Neural cell (in vitro differentiated cells): ENCODE measurements around the gene NUDT3.

Source experiments
- EP300 ChIP-seq: fragments of 450-650 bp; conservative IDR thresholded peaks from 2 replicates; pipeline ENCODE4 v1.6.1; 2014; ENCODE audit warnings: antibody characterized with exemption, mild to moderate bottlenecking, moderate library complexity; ENCODE audit not compliant: poor library complexity, severe bottlenecking
- EZH2 ChIP-seq: fragments of 200-600, 300-800 bp; shearing (Covaris generic), sonication (generic); IDR thresholded peaks from 2 replicates; pipeline ENCODE4 v1.6.1; 2014; ENCODE audit warnings: antibody characterized with exemption, low read length, borderline replicate concordance, mild to moderate bottlenecking; ENCODE audit not compliant: insufficient read depth, poor library complexity, severe bottlenecking
- POLR2AphosphoS5 ChIP-seq: IDR thresholded peaks from 2 replicates; pipeline ENCODE4 v1.6.1; 2012
- SMC3 ChIP-seq: fragments of 450-650 bp; conservative IDR thresholded peaks from 2 replicates; pipeline ENCODE4 v1.6.1; 2014; ENCODE audit warnings: antibody characterized with exemption, mild to moderate bottlenecking, moderate library complexity; ENCODE audit not compliant: poor library complexity
- TF ChIP-seq, protein P1 (sequence below): fragments of 450-650 bp; IDR thresholded peaks from 2 replicates; pipeline ENCODE4 v1.5.1; 2014; ENCODE audit warnings: antibody characterized with exemption, mild to moderate bottlenecking, moderate library complexity; ENCODE audit not compliant: poor library complexity, severe bottlenecking

DNA sequence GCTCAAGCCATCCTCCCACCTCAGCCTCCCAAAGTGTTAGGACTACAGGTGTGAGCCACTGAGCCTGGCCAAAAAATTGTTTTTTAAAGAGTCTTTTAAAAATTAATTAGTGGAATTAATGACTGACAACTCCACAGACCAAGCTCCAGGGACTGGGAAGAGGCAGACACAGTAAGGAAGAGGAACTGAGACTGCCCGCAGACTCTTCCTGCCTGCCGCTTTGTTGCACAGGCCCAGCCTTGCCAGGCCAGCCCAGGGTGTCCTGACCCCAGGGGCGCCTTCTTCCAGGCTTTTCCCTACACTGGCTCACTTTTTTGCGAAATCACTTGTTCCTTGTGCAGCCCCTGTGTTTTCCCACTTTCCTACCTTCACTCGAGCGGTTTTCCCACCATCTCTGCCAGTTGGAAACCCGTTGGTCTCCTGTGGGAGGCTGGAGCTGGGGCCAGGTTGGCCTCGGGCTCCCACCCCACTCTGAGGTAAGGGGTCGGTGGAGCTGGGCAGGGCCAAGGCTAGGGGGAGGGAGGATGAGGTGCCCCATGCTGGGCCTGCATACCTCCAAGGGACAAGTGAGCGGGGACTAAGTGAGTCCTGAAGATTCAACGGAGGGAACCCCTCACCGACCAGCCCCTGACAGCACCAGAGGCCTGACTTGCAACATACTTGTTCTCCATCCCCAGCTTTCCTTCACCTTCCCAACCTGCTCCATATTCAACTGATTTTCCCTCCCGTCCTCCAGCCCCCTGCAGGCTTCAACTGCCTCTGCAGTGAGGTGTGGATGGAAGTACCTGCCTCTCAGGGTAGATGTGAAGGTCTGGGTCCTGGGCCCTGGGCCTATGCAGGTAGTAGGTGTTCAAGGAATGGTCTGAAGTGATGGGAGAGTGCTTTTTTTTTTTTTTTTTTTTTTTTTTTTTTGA is 120.2 kb downstream of the NUDT3 start:
- TF ChIP-seq, protein P1, sequence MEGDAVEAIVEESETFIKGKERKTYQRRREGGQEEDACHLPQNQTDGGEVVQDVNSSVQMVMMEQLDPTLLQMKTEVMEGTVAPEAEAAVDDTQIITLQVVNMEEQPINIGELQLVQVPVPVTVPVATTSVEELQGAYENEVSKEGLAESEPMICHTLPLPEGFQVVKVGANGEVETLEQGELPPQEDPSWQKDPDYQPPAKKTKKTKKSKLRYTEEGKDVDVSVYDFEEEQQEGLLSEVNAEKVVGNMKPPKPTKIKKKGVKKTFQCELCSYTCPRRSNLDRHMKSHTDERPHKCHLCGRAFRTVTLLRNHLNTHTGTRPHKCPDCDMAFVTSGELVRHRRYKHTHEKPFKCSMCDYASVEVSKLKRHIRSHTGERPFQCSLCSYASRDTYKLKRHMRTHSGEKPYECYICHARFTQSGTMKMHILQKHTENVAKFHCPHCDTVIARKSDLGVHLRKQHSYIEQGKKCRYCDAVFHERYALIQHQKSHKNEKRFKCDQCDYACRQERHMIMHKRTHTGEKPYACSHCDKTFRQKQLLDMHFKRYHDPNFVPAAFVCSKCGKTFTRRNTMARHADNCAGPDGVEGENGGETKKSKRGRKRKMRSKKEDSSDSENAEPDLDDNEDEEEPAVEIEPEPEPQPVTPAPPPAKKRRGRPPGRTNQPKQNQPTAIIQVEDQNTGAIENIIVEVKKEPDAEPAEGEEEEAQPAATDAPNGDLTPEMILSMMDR = no peak
- TF ChIP-seq POLR2AphosphoS5 (no peak), SMC3 (no peak), EP300 (no peak), EZH2 (no peak)
